HepG2 (cell line): ENCODE results near the gene POLRMT. TPM values are rescaled to one million over a fixed set of nuclear protein-coding genes. Genes with fewer than 3 reads are reported as not detected.

Source experiments
- GTF3A ChIP-seq: sonication (generic); formaldehyde crosslinking; conservative IDR thresholded peaks from 2 replicates; pipeline ENCODE4 v1.4.0; 2020; ENCODE audit warnings: mild to moderate bottlenecking, missing genetic modification reagents
- HIVEP1 ChIP-seq: sonication (generic); formaldehyde crosslinking; IDR thresholded peaks from 2 replicates; pipeline ENCODE4 v1.4.0; 2020; ENCODE audit warnings: mild to moderate bottlenecking, missing genetic modification reagents
- HNRNPLL ChIP-seq: fragments of 200-400 bp; formaldehyde crosslinking; IDR thresholded peaks from 2 replicates; pipeline ENCODE4 v1.6.1; 2017; ENCODE audit warnings: mild to moderate bottlenecking, low read depth, low read length; ENCODE audit not compliant: poor library complexity, severe bottlenecking
- KLF15 ChIP-seq: sonication (generic); formaldehyde crosslinking; IDR thresholded peaks from 2 replicates; pipeline ENCODE4 v1.8.1; 2023; ENCODE audit warnings: borderline replicate concordance, mild to moderate bottlenecking, inconsistent platforms, missing genetic modification reagents, mixed read lengths
- MAZ ChIP-seq, 2 experiments: sonication (generic) in 1 of 2; formaldehyde crosslinking in 1 of 2; IDR thresholded peaks; 2 replicates each; pipeline versions ENCODE4 v1.5.0 to v1.6.1; 2012 to 2020; ENCODE audit warnings: low read depth in 2 of 2, mild to moderate bottlenecking in 2 of 2, borderline replicate concordance in 1 of 2, improper control_type of control experiment in 1 of 2, low read length in 1 of 2, missing genetic modification reagents in 1 of 2, moderate library complexity in 1 of 2
- MBNL3 ChIP-seq: fragments of 250-450 bp; sonication (Bioruptor Pico); conservative IDR thresholded peaks from 2 replicates; pipeline ENCODE4 v1.8.0; 2022; ENCODE audit warnings: mild to moderate bottlenecking, inconsistent platforms
- NFYB ChIP-seq: sonication (generic); formaldehyde crosslinking; IDR thresholded peaks from 2 replicates; pipeline ENCODE4 v1.4.0; 2020; ENCODE audit warnings: missing genetic modification reagents
- PITX1 ChIP-seq: sonication (generic); formaldehyde crosslinking; IDR thresholded peaks from 2 replicates; pipeline ENCODE4 v1.5.1; 2020; ENCODE audit warnings: mild to moderate bottlenecking, missing genetic modification reagents
- RARA ChIP-seq: IDR thresholded peaks from 2 replicates; pipeline ENCODE4 v1.6.1; 2016; ENCODE audit warnings: missing genetic modification reagents, missing compliant biosample characterization
- SAP130 ChIP-seq: IDR thresholded peaks from 2 replicates; pipeline ENCODE4 v1.6.1; 2016; ENCODE audit warnings: low read depth
- TBL1XR1 ChIP-seq: fragments of 150-350 bp; IDR thresholded peaks from 2 replicates; pipeline ENCODE4 v1.6.1; 2014; ENCODE audit warnings: borderline replicate concordance, low read length; ENCODE audit not compliant: partially characterized antibody
- ZNF251 ChIP-seq: sonication (generic); formaldehyde crosslinking; IDR thresholded peaks from 2 replicates; pipeline ENCODE4 v1.9.0; 2021; ENCODE audit warnings: mild to moderate bottlenecking, missing genetic modification reagents
- ZNF292 ChIP-seq: sonication (generic); formaldehyde crosslinking; IDR thresholded peaks from 2 replicates; pipeline ENCODE4 v1.8.1; 2022; ENCODE audit warnings: mild to moderate bottlenecking, low read depth, missing genetic modification reagents, borderline replicate concordance
- ZNF44 ChIP-seq: sonication (generic); formaldehyde crosslinking; IDR thresholded peaks from 2 replicates; pipeline ENCODE4 v1.5.1; 2020; ENCODE audit warnings: mild to moderate bottlenecking, missing genetic modification reagents
- ZNF468 ChIP-seq: sonication (generic); formaldehyde crosslinking; IDR thresholded peaks from 2 replicates; pipeline ENCODE4 v1.8.0; 2022; ENCODE audit warnings: mild to moderate bottlenecking, moderate library complexity, missing genetic modification reagents
- ZNF737 ChIP-seq: sonication (generic); formaldehyde crosslinking; IDR thresholded peaks from 2 replicates; pipeline ENCODE4 v1.5.0; 2020; ENCODE audit warnings: missing genetic modification reagents, mild to moderate bottlenecking, borderline replicate concordance
- polyA plus RNA-seq, 8 experiments: library from polyadenylated mRNA; depleted of rRNA in 3 of 8; stranded (reverse) in 7 of 8; unstranded in 1 of 8; fragments of >200 nt; fragmentation: Illumina TruSeq in 4 of 8; extraction: Trizol in 4 of 8; gene quantifications; 2 replicates each; pipeline versions ENCODE4 v1.2.1 to v1.2.3, GENCODE V29; 2011 to 2016; ENCODE audit warnings: low read depth in 4 of 8, missing spikeins in 1 of 8, mixed read lengths in 1 of 8; ENCODE audit not compliant: insufficient read depth in 1 of 8
- total RNA-seq, 5 experiments: library from RNA; depleted of rRNA; stranded (reverse); fragments of >200 nt; fragmentation: Illumina TruSeq; extraction: Trizol; gene quantifications; 2 replicates each; pipeline ENCODE4 v1.2.3, GENCODE V29; 2016; ENCODE audit warnings: low read depth in 1 of 5
- TF ChIP-seq, protein P1 (sequence below): IDR thresholded peaks from 2 replicates; pipeline ENCODE4 v1.6.1; 2016; ENCODE audit warnings: missing compliant biosample characterization, missing genetic modification reagents, borderline replicate concordance
- TF ChIP-seq, protein P2 (sequence below): sonication (generic); formaldehyde crosslinking; IDR thresholded peaks from 2 replicates; pipeline ENCODE4 v1.9.0; 2021; ENCODE audit warnings: missing genetic modification reagents, mild to moderate bottlenecking, borderline replicate concordance
- TF ChIP-seq, protein P3 (sequence below): sonication (generic); formaldehyde crosslinking; IDR thresholded peaks from 2 replicates; pipeline ENCODE4 v1.5.0; 2020; ENCODE audit warnings: mild to moderate bottlenecking, missing genetic modification reagents

POLRMT gene
- total and polyA plus RNA-seq, 2 of the 13 experiments (the other 11 are each of a cell fraction or from before 2014, with no cell fraction given) = 78.0 to 101 TPM

DNA sequence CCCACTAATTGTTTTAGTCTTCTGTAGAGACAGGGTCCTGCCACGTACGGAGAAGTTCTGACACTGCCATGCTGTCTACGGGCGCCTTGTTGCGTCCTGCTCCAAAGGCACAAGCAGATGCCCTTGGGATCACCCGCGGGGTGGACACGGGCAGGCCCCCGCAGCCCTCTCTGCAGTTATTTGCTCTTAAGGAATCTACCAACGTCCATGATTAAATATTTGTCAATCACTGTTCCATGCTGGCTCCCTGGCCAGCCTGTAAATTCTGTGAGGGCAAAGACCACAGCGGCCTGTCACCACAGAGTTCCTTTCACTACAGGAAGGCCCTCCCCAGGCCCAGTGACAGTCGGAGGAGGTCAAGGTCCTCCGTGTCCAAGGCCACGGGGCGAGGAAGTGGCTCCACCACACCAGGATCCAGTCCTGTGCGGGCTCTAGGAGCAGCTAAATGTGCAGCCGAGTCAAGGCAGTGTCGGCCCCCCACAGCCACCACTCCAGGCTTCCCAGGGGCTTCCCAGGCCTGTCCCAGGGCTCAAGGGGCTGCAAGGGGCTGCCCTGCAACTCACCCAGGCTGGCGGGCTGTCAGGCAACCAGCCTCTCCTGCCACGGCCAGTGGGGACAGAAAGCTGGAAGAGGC is 27.6 kb upstream of the POLRMT start (continued):
- TF ChIP-seq TBL1XR1 = no peak
- TF ChIP-seq MBNL3 (CRISPR knock-in tag) = no peak
- TF ChIP-seq PITX1 (CRISPR knock-in tag) = peak; percentile 44; the same call in 1 of the 2 replicates
- TF ChIP-seq SAP130 (CRISPR knock-in tag) = peak; percentile 99
- TF ChIP-seq HIVEP1 = peak; percentile 92
- TF ChIP-seq, protein P1, sequence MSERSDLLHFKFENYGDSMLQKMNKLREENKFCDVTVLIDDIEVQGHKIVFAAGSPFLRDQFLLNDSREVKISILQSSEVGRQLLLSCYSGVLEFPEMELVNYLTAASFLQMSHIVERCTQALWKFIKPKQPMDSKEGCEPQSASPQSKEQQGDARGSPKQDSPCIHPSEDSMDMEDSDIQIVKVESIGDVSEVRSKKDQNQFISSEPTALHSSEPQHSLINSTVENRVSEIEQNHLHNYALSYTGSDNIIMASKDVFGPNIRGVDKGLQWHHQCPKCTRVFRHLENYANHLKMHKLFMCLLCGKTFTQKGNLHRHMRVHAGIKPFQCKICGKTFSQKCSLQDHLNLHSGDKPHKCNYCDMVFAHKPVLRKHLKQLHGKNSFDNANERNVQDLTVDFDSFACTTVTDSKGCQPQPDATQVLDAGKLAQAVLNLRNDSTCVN (CRISPR knock-in tag) = no peak; the same call in 1 of the 2 replicates
- TF ChIP-seq, protein P2, sequence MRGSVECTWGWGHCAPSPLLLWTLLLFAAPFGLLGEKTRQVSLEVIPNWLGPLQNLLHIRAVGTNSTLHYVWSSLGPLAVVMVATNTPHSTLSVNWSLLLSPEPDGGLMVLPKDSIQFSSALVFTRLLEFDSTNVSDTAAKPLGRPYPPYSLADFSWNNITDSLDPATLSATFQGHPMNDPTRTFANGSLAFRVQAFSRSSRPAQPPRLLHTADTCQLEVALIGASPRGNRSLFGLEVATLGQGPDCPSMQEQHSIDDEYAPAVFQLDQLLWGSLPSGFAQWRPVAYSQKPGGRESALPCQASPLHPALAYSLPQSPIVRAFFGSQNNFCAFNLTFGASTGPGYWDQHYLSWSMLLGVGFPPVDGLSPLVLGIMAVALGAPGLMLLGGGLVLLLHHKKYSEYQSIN (CRISPR knock-in tag) = no peak
- no peak; the same call in 1 of the 2 replicates for TF ChIP-seq KLF15 (CRISPR knock-in tag)
- TF ChIP-seq, protein P3, sequence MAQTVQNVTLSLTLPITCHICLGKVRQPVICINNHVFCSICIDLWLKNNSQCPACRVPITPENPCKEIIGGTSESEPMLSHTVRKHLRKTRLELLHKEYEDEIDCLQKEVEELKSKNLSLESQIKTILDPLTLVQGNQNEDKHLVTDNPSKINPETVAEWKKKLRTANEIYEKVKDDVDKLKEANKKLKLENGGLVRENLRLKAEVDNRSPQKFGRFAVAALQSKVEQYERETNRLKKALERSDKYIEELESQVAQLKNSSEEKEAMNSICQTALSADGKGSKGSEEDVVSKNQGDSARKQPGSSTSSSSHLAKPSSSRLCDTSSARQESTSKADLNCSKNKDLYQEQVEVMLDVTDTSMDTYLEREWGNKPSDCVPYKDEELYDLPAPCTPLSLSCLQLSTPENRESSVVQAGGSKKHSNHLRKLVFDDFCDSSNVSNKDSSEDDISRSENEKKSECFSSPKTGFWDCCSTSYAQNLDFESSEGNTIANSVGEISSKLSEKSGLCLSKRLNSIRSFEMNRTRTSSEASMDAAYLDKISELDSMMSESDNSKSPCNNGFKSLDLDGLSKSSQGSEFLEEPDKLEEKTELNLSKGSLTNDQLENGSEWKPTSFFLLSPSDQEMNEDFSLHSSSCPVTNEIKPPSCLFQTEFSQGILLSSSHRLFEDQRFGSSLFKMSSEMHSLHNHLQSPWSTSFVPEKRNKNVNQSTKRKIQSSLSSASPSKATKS (CRISPR knock-in tag) = no peak
- no peak for TF ChIP-seq NFYB (CRISPR knock-in tag)
- no peak for TF ChIP-seq ZNF44 (CRISPR knock-in tag)
- TF ChIP-seq GTF3A (CRISPR knock-in tag) = 0 out of 2 replicates have a peak, but pooled peaks have one; percentile 36
- TF ChIP-seq ZNF251 (CRISPR knock-in tag) = no peak
- peak; percentile 91 for TF ChIP-seq RARA (CRISPR knock-in tag)
- TF ChIP-seq MAZ (IDR thresholded peaks at IDR 0.05; ENCODE audit: borderline replicate concordance, low read depth, low read length) = no peak; the same call in 1 of the 2 replicates
- peak; percentile 42; the same call in 1 of the 2 replicates for TF ChIP-seq MAZ (CRISPR knock-in tag; IDR thresholded peaks at IDR 0.05; ENCODE audit: low read depth)
- TF ChIP-seq ZNF468 (CRISPR knock-in tag) = no peak
- TF ChIP-seq ZNF292 = peak; percentile 92
- peak; percentile 5 for TF ChIP-seq HNRNPLL
- no peak for TF ChIP-seq ZNF737 (CRISPR knock-in tag)
